ENCODE data around the gene TMEM80.

TMEM80 gene

GRCh38 chr11:748007-748359 lies 52.4 kb downstream of the TMEM80 start:
- DNase-seq: no peak

- DNase-seq: no peak
Measured at GRCh38 chr11:749731-750130, 54.1 kb downstream of the TMEM80 start.
